Heart left ventricle (tissue), 16 donors: ENCODE data around the gene AHCYL2. TPM values are rescaled to one million over a fixed set of nuclear protein-coding genes. Genes with fewer than 3 reads are reported as not detected.
"Not testable (repeated sequence)": the region's sequence is repeated elsewhere in the genome, so short reads cannot be mapped to it uniquely, and the experiment has no call there.

Experiments
- ATAC-seq, 4 donors: fragments of 200-7000 bp; cut with Tn5 transposase; one replicate each; pipeline ENCODE4 v1.9.1; 2020 to 2022; ENCODE audit warnings: moderate library complexity in 4 of 4, mild to moderate bottlenecking in 3 of 4, moderate number of reproducible peaks in 1 of 4
- DNase-seq, 5 donors: peaks; one replicate each; pipeline ENCODE4 v3.0.0-alpha.2; 2020
- H3K27ac ChIP-seq, 12 donors: fragments of 200-600 bp; sonication (generic) in 4 of 12; one replicate each; pipeline versions ENCODE4 v1.5.0 to v1.8.0; 2016 to 2022; ENCODE audit warnings: mild to moderate bottlenecking in 2 of 12
- H3K27me3 ChIP-seq, 9 donors: fragments of 200-600 bp; sonication (generic) in 2 of 9; one replicate each; pipeline versions ENCODE4 v1.5.1 to v1.8.0; 2016 to 2022; ENCODE audit warnings: mild to moderate bottlenecking in 3 of 9
- H3K36me3 ChIP-seq, 9 donors: fragments of 200-600 bp; sonication (generic) in 2 of 9; one replicate each; pipeline versions ENCODE4 v1.5.0 to v1.8.0; 2018 to 2022; ENCODE audit warnings: mild to moderate bottlenecking in 2 of 9
- H3K4me1 ChIP-seq, 12 donors: fragments of 200-600 bp; sonication (generic) in 4 of 12; one replicate each; pipeline versions ENCODE4 v1.5.0 to v1.8.0; 2016 to 2022; ENCODE audit warnings: mild to moderate bottlenecking in 3 of 12
- H3K4me3 ChIP-seq, 12 donors: fragments of 200-600 bp; sonication (generic) in 4 of 12; one replicate each; pipeline versions ENCODE4 v1.5.0 to v1.8.0; 2017 to 2022; ENCODE audit warnings: mild to moderate bottlenecking in 9 of 12, moderate library complexity in 4 of 12
- H3K9me3 ChIP-seq, 12 donors: fragments of 200-600 bp; sonication (generic) in 4 of 12; one replicate each; pipeline versions ENCODE4 v1.5.0 to v1.8.0; 2016 to 2022; ENCODE audit warnings: mild to moderate bottlenecking in 1 of 12
- CTCF ChIP-seq, 12 donors: fragments of 200-600 bp; sonication (generic) in 4 of 12; IDR thresholded peaks; one replicate each; pipeline versions ENCODE4 v1.5.0 to v1.8.0; 2018 to 2022; ENCODE audit warnings: antibody characterized with exemption in 12 of 12, mild to moderate bottlenecking in 5 of 12
- POLR2A ChIP-seq, 2 donors: fragments of 450-650 bp; IDR thresholded peaks; one replicate each; pipeline ENCODE4 v1.6.1; 2017; ENCODE audit warnings: antibody characterized with exemption in 2 of 2, mild to moderate bottlenecking in 2 of 2, moderate library complexity in 2 of 2
- WGBS, 4 donors: extraction: QIAGEN DNeasy Blood & Tissue Kit in 2 of 4; methylation state at CpG; one replicate each; pipeline versions ENCODE4 v1.1.5 to v1.1.7; 2013 to 2018; 5-methylcytosine and 5-hydroxymethylcytosine counted together
- intact Hi-C, 10 donors: fragments of 100-400 bp; cut with DNase I; formaldehyde crosslinking; loops; one replicate each; pipeline versions ENCODE4 v1.11.1 to v1.14.2; 2022
- polyA plus RNA-seq, 2 donors: library from polyadenylated mRNA; stranded (reverse); fragments of 200-250 nt; gene quantifications; one replicate each; pipeline ENCODE4 v1.2.3, GENCODE V29; 2013
- total RNA-seq, 9 donors: library from RNA; depleted of rRNA in 2 of 9; stranded (reverse); fragments of >200 nt in 2 of 9; fragmentation: NEBNext Ultra II Directional in 3 of 9; extraction: Animal tissue kit (Norgen Biotek cat#: 25700) in 3 of 9; gene quantifications; one replicate each; pipeline versions ENCODE4 v1.1.0 to v1.2.4, GENCODE V29; 2016 to 2023
- donor health status: ischemic (EF 13 %, LVEDD 7.1; RV severe dilation, severe dysfunction).
- donor health status: healthy with polysubstance abuse.
- donor health status: DM: no; HTN: yes; CAD: no.
- donor health status: DM: no; HTN: no; CAD: no.
- donor health status: ischemic (EF 25% LVEDD 6.9; RV normal size, moderate dysfunction).
- donor health status: ischemic (EF 25% LVEDD 5.7; RV mildly dilated, moderate dysfunction).
- donor health status: healthy.
- donor health status: DM: yes; HTN: yes; CAD: no.
- donor health status: ischemic (EF 35%, LVEDD 5.7; RV mildly dilated, moderate dysfunction).
- donor health status: nonischemic (EF 11% LVEDD 7.7; RV severe dilation, severe dysfunction).
- donor health status: DM: yes; HTN: yes; CAD: no.
- donor health status: PGD.
- donor health status: ischemic (EF 29% LVEDD 5.4; RV normal size, mild dysfunction).
- donor health status: nonischemic (EF 23%, LVEDD 6.1; RV moderate dilation, normal function).

AHCYL2 gene
- total and polyA plus RNA-seq, 11 donors: 1.3 to 7.6 (median 6.2) TPM

GRCh38 chr7:129348023-129348740, 123.4 kb downstream of the AHCYL2 start:
- no peak overlapping the region for H3K4me3 ChIP-seq
- WGBS, 4 donors: 90 to 94% (median 93%) methylated on average over 2 of the region's 2 CpGs
- H3K4me1 ChIP-seq: no peaks in the 10 kb centered on the region
- H3K27ac ChIP-seq: no peak overlapping the region
- H3K36me3 ChIP-seq: no peaks in the 10 kb centered on the region
- TF ChIP-seq POLR2A (IDR thresholded peaks at IDR 0.05) (no peak), CTCF (IDR thresholded peaks at IDR 0.05) (no peak)
- no peak for ATAC-seq
- no peaks in the 10 kb centered on the region for H3K27me3 ChIP-seq
- intact Hi-C loops: loop anchor here in 1 of 10 donors (10.0 kb wide), 1 partner anchor 477 kb away; no protein-coding TSS in a partner anchor
- no peaks in the 10 kb centered on the region for H3K9me3 ChIP-seq
- no peak for DNase-seq

- no peak overlapping the region for H3K27ac ChIP-seq
- no peaks in the 10 kb centered on the region for H3K4me1 ChIP-seq
- WGBS, 4 donors: 81 to 87% (median 85%) methylated on average over 3 of the region's 3 CpGs
- TF ChIP-seq CTCF (IDR thresholded peaks at IDR 0.05) (no peak), POLR2A (IDR thresholded peaks at IDR 0.05) (no peak)
- H3K4me3 ChIP-seq: no peak overlapping the region
- no peaks in the 10 kb centered on the region for H3K27me3 ChIP-seq
- no peaks in the 10 kb centered on the region for H3K9me3 ChIP-seq
- DNase-seq: no peak
- intact Hi-C loops: no loop called here
- no peaks in the 10 kb centered on the region for H3K36me3 ChIP-seq
- ATAC-seq: no peak
These were observed 126.5 kb downstream of the AHCYL2 start for GRCh38 chr7:129351320-129351719.

- H3K27me3 ChIP-seq, DNase-seq, intact Hi-C loops, ATAC-seq, H3K4me1 ChIP-seq, H3K36me3 ChIP-seq, H3K9me3 ChIP-seq, H3K4me3 ChIP-seq, H3K27ac ChIP-seq: not testable (repeated sequence)
- WGBS, 4 donors: 86 to 88% (median 86%) methylated on average over 5 of the region's 5 CpGs
These were observed 128.3 kb downstream of the AHCYL2 start for GRCh38 chr7:129353104-129353503.

DNA sequence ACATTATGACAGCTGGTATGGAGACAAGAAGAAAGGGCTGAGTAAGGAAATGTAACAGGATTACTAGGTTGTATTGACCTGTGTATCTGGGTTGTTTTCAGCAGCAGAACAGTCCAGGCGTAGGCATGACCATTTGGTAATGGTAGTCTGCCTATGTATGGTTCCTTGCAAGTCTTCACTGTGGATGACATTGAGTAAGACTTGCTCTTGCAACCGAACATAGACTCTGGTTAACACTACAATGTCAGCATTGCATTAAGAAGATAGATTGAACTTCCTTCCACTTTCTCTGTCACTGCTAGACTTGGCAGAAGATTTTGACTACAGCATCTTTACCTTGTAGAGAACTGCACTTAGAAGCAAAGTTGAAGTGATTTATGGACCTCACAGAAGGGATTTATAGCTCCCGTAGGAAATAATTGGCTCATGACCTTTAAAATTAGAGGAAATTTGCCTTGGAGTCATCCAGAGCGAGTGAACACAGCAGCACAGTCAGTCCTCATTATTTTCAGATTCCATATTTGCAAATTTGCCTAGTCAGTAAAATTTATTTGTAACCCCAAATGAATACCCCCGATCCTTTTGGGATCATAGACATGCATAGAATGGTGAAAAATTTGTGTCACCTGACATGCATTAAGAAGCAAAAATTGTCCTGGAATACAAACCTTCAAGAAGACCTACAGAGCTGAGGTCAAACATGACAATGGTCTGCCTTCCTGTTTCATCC, 129.8 kb downstream of the AHCYL2 start:
- ATAC-seq: no peak
- Histone ChIP-seq H3K4me1 (no peaks in the 10 kb centered on the region), H3K36me3 (no peaks in the 10 kb centered on the region), H3K27me3 (no peaks in the 10 kb centered on the region), H3K4me3 (no peak overlapping the region), H3K27ac (no peak overlapping the region), H3K9me3 (no peaks in the 10 kb centered on the region)
- TF ChIP-seq POLR2A (IDR thresholded peaks at IDR 0.05) (no peak), CTCF (IDR thresholded peaks at IDR 0.05) (no peak)
- WGBS, 4 donors: 85 to 91% (median 90%) methylated on average over 5 of the region's 5 CpGs
- intact Hi-C loops: no loop called here
- DNase-seq: no peak
